ENCODE data around the gene C2orf42.

DNA sequence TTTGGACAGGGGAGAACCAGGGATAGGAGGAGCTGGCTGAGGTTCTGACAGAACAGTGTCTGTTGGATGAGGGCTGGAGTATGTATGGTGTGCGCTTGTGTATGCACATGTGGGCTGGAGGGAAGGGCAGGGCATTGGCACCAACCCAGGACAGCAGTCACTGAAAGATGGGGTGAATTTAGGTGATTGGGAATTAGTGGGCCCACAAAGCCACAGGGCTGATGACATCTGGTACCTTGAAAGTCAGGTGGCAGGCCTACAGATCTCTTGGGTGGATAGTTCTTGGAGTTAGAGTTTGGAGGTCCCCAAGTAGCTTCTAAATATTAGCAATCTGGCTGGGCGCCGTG lies 45.7 kb downstream of the C2orf42 start:
- TF ChIP-seq, protein P1, sequence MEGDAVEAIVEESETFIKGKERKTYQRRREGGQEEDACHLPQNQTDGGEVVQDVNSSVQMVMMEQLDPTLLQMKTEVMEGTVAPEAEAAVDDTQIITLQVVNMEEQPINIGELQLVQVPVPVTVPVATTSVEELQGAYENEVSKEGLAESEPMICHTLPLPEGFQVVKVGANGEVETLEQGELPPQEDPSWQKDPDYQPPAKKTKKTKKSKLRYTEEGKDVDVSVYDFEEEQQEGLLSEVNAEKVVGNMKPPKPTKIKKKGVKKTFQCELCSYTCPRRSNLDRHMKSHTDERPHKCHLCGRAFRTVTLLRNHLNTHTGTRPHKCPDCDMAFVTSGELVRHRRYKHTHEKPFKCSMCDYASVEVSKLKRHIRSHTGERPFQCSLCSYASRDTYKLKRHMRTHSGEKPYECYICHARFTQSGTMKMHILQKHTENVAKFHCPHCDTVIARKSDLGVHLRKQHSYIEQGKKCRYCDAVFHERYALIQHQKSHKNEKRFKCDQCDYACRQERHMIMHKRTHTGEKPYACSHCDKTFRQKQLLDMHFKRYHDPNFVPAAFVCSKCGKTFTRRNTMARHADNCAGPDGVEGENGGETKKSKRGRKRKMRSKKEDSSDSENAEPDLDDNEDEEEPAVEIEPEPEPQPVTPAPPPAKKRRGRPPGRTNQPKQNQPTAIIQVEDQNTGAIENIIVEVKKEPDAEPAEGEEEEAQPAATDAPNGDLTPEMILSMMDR (IDR thresholded peaks at IDR 0.05 in 4 of 5, conservative IDR thresholded peaks at IDR 0.05 in 1 of 5): no peak
- no peak for TF ChIP-seq POLR2A (IDR thresholded peaks at IDR 0.05)

Data from gastrocnemius medialis (tissue), 4 donors.